Measurements from ENCODE around the gene GRIN2A. TPM values are rescaled to one million over a fixed set of nuclear protein-coding genes. Genes with fewer than 3 reads are reported as not detected.

GRIN2A gene
- total RNA-seq, 1 donor from 2014 or later: not detected

DNA sequence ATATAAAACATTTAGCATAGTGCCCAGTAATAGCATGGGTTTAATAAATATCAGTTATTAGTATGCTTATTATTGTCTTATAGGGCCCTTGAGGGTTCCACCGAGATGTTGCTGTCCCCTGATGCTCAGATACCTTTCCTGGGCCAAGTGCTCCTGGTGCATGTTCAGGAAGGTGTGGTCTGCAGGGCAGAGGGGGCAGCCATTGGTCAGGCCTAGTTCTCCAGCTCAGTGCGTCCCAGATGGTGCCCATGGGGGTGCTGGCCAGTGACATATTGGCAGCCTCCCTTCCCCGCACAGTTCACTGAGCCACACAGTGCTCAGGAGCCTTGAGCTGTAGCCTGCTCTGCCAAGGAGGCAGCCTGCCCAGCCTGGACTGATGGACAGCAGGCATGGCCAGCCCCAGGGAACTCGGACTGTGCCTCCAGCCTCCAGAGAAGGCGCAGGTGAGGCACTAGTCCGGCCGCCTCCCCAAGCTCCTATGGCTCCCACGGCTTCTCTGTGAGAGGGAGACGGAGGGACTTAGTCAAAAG lies 7.7 kb upstream of the GRIN2A start:
- TF ChIP-seq, protein P1, sequence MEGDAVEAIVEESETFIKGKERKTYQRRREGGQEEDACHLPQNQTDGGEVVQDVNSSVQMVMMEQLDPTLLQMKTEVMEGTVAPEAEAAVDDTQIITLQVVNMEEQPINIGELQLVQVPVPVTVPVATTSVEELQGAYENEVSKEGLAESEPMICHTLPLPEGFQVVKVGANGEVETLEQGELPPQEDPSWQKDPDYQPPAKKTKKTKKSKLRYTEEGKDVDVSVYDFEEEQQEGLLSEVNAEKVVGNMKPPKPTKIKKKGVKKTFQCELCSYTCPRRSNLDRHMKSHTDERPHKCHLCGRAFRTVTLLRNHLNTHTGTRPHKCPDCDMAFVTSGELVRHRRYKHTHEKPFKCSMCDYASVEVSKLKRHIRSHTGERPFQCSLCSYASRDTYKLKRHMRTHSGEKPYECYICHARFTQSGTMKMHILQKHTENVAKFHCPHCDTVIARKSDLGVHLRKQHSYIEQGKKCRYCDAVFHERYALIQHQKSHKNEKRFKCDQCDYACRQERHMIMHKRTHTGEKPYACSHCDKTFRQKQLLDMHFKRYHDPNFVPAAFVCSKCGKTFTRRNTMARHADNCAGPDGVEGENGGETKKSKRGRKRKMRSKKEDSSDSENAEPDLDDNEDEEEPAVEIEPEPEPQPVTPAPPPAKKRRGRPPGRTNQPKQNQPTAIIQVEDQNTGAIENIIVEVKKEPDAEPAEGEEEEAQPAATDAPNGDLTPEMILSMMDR (conservative IDR thresholded peaks at IDR 0.05; ENCODE audit: low read depth, low read length): no peak
- DNase-seq (ENCODE audit: low read depth): no peak
- H3K4me3 ChIP-seq (ENCODE audit: low read depth, low read length): no peak overlapping the region

DNA sequence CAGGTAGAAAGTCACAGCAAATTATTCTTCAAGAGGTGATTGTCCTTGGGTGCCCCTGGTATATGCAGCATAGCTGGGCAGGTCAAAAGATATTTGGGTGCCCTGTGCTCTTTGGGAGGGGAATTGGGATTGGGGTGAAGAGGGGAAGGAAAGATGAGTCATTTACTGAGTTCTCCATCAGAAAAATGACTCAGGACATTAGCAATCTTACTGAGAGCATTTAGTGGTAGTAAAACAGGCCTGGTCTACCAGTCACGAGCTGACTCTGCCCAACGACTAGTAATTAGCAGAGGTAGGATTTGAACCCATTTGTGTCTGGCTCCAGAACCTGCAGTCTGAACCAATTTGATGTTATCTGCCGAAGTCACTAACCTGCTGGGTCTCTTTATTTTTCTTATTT lies 6.0 kb upstream of the GRIN2A start:
- DNase-seq (ENCODE audit: low read depth): no peak
- TF ChIP-seq, protein P1 (conservative IDR thresholded peaks at IDR 0.05; ENCODE audit: low read depth, low read length): no peak
- no peak overlapping the region for H3K4me3 ChIP-seq (ENCODE audit: low read depth, low read length)

GRCh38 chr16:10181196-10182162 lies 749 bp downstream of the GRIN2A start:
- H3K4me3 ChIP-seq (ENCODE audit: low read depth, low read length): no peak overlapping the region
- no peak for DNase-seq (ENCODE audit: low read depth)
- TF ChIP-seq, protein P1 (conservative IDR thresholded peaks at IDR 0.05; ENCODE audit: low read depth, low read length): peak; percentile 75

- no peak overlapping the region for H3K4me3 ChIP-seq (ENCODE audit: low read depth, low read length)
- no peak for DNase-seq (ENCODE audit: low read depth)
- TF ChIP-seq, protein P1 (conservative IDR thresholded peaks at IDR 0.05; ENCODE audit: low read depth, low read length): peak; percentile 43
These were observed 1.5 kb downstream of the GRIN2A start for GRCh38 chr16:10180771-10181163.

DNA sequence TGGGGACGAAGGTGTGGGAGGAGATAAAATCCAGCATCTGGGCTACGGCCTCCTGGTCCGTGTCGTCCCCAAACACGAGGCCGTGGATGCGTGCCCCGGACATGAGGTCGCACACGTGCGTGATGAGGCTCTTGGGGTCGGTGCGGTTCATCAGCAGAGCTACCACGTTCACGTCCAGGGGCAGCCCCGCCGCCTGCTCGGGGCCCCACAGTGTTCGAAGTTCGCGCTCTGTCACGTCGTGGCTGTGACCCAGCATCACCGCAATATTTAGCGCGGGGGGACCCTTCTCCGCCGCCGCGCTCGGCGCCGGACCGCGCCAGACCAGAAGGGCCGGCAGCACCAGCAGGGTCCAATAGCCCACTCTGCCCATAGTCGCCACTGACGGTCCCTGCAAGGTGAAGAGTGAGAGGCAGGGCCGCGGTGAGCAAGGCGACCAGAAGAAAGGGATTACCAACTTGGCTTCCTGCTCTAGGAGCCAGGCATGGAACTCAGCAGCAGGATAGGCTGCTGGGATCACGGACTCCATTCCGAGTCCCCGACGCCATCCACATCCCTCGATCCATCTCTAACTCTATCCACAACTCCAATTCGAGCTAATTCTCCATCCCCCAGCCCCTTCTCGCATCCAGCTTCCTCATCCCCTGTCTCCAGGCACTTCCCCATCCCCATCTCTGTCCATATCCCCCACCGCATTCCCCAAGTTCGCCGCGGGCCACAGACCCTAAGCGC lies 2.0 kb downstream of the GRIN2A start:
- TF ChIP-seq, protein P1 (conservative IDR thresholded peaks at IDR 0.05; ENCODE audit: low read depth, low read length): no peak
- no peak for DNase-seq (ENCODE audit: low read depth)

GRCh38 chr16:10178526-10178925 lies 3.7 kb downstream of the GRIN2A start:
- no peak overlapping the region for H3K4me3 ChIP-seq (ENCODE audit: low read depth, low read length)
- DNase-seq (ENCODE audit: low read depth): no peak
- TF ChIP-seq, protein P1 (conservative IDR thresholded peaks at IDR 0.05; ENCODE audit: low read depth, low read length): no peak

More for the DNA sequence above, 2.0 kb downstream of the GRIN2A start:
- H3K4me3 ChIP-seq (ENCODE audit: low read depth, low read length): no peak overlapping the region
